H9 (cell line): ENCODE data around the gene MIGA1. TPM values are rescaled to one million over a fixed set of nuclear protein-coding genes. Genes with fewer than 3 reads are reported as not detected.

Source experiments
- DNase-seq: peaks from one replicate; pipeline ENCODE4 v3.0.0-alpha.2; 2017
- H2AFZ ChIP-seq: one replicate; pipeline ENCODE4 v1.6.1; 2013; ENCODE audit warnings: mild to moderate bottlenecking, low read length, control low read depth, moderate library complexity
- H2AK5ac ChIP-seq: 2 replicates; pipeline ENCODE4 v1.6.1; 2013; ENCODE audit warnings: low read length, control low read depth, mixed read lengths; ENCODE audit not compliant: insufficient read length
- H2BK120ac ChIP-seq: one replicate; pipeline ENCODE4 v1.6.1; 2013; ENCODE audit warnings: low read depth, mild to moderate bottlenecking, low read length, control low read depth, inconsistent platforms; ENCODE audit not compliant: poor library complexity, severe bottlenecking
- H2BK12ac ChIP-seq: 2 replicates; pipeline ENCODE4 v1.6.1; 2013; ENCODE audit warnings: low read length, control low read depth, mixed read lengths, low read depth; ENCODE audit not compliant: insufficient read length
- H2BK15ac ChIP-seq: 2 replicates; pipeline ENCODE4 v1.6.1; 2013; ENCODE audit warnings: low read depth, low read length, control low read depth
- H2BK20ac ChIP-seq: one replicate; pipeline ENCODE4 v1.6.1; 2013; ENCODE audit warnings: low read depth, mild to moderate bottlenecking, low read length, control low read depth, inconsistent platforms; ENCODE audit not compliant: poor library complexity, severe bottlenecking
- H2BK5ac ChIP-seq: 2 replicates; pipeline ENCODE4 v1.6.1; 2013; ENCODE audit warnings: low read length, control low read depth, mixed read lengths; ENCODE audit not compliant: insufficient read length
- H3K14ac ChIP-seq: 2 replicates; pipeline ENCODE4 v1.6.1; 2013; ENCODE audit warnings: low read length, control low read depth; ENCODE audit not compliant: insufficient read depth
- H3K18ac ChIP-seq: 2 replicates; pipeline ENCODE4 v1.6.1; 2013; ENCODE audit warnings: low read depth, mild to moderate bottlenecking, mixed read lengths, low read length, control low read depth; ENCODE audit not compliant: insufficient read length
- H3K23ac ChIP-seq: 2 replicates; pipeline ENCODE4 v1.6.1; 2013; ENCODE audit warnings: low read length, control low read depth, mixed read lengths, low read depth; ENCODE audit not compliant: insufficient read length
- H3K23me2 ChIP-seq: 2 replicates; pipeline ENCODE4 v1.6.1; 2013; ENCODE audit warnings: low read depth, mild to moderate bottlenecking, mixed read lengths, low read length, control low read depth; ENCODE audit not compliant: insufficient read length, poor library complexity, severe bottlenecking
- H3K27ac ChIP-seq: 2 replicates; pipeline ENCODE4 v1.5.1; 2013; ENCODE audit warnings: low read length, control low read depth, mixed read lengths, low read depth; ENCODE audit not compliant: insufficient read length
- H3K27me3 ChIP-seq: 2 replicates; pipeline ENCODE4 v1.6.1; 2013; ENCODE audit warnings: low read length, control low read depth, inconsistent platforms; ENCODE audit not compliant: insufficient read depth
- H3K4ac ChIP-seq: 2 replicates; pipeline ENCODE4 v1.6.1; 2013; ENCODE audit warnings: low read depth, mild to moderate bottlenecking, control low read depth, inconsistent platforms, low read length, moderate library complexity
- H3K4me1 ChIP-seq: 2 replicates; pipeline ENCODE4 v1.6.1; 2013; ENCODE audit warnings: low read length, control low read depth, inconsistent platforms; ENCODE audit not compliant: insufficient read depth
- H3K4me2 ChIP-seq: 2 replicates; pipeline ENCODE4 v1.6.1; 2013; ENCODE audit warnings: low read length, control low read depth, mixed read lengths; ENCODE audit not compliant: insufficient read length, insufficient read depth
- H3K56ac ChIP-seq: 2 replicates; pipeline ENCODE4 v1.6.1; 2013; ENCODE audit warnings: low read depth, mild to moderate bottlenecking, mixed read lengths, low read length, control low read depth; ENCODE audit not compliant: insufficient read length
- H3K79me1 ChIP-seq: 2 replicates; pipeline ENCODE4 v1.6.1; 2013; ENCODE audit warnings: low read depth, mild to moderate bottlenecking, moderate library complexity, low read length, control low read depth, inconsistent platforms; ENCODE audit not compliant: insufficient read depth, poor library complexity, severe bottlenecking
- H3K79me2 ChIP-seq: 2 replicates; pipeline ENCODE4 v1.6.1; 2013; ENCODE audit warnings: low read length, control low read depth, inconsistent platforms; ENCODE audit not compliant: insufficient read depth
- H3K9ac ChIP-seq: 2 replicates; pipeline ENCODE4 v1.6.1; 2013; ENCODE audit warnings: low read length, control low read depth, mixed read lengths; ENCODE audit not compliant: insufficient read length; ENCODE audit errors: extremely low read depth
- H3K9me3 ChIP-seq: one replicate; pipeline ENCODE4 v1.6.1; 2013; ENCODE audit warnings: low read depth, low read length, inconsistent platforms; ENCODE audit not compliant: control insufficient read depth
- H3T11ph ChIP-seq: one replicate; pipeline ENCODE4 v1.6.1; 2013; ENCODE audit warnings: mild to moderate bottlenecking, low read length, control low read depth, inconsistent platforms
- H4K20me1 ChIP-seq: one replicate; pipeline ENCODE4 v1.6.1; 2013; ENCODE audit not compliant: control insufficient read depth, insufficient read length, insufficient read depth
- H4K5ac ChIP-seq: 2 replicates; pipeline ENCODE4 v1.6.1; 2013; ENCODE audit warnings: low read depth, mild to moderate bottlenecking, mixed read lengths, low read length, control low read depth; ENCODE audit not compliant: insufficient read length
- H4K8ac ChIP-seq: replicated peaks from 2 replicates; pipeline ENCODE4 v1.6.1; 2013; ENCODE audit warnings: low read length, control low read depth, mixed read lengths, low read depth; ENCODE audit not compliant: insufficient read length
- H4K91ac ChIP-seq: 2 replicates; pipeline ENCODE4 v1.6.1; 2013; ENCODE audit warnings: low read depth, mild to moderate bottlenecking, moderate library complexity, mixed read lengths, low read length, control low read depth; ENCODE audit not compliant: insufficient read length
- H3K27ac Mint-ChIP-seq, 3 experiments: 2 replicates in 2 of 3; 3 replicates in 1 of 3; pipeline ENCODE4 v1.8.0; 2020 to 2021; ENCODE audit warnings: mixed read lengths in 3 of 3, mild to moderate bottlenecking in 1 of 3, moderate library complexity in 1 of 3
- H3K27me3 Mint-ChIP-seq: 2 replicates; pipeline ENCODE4 v1.8.0; 2021; ENCODE audit warnings: low read depth, mild to moderate bottlenecking, moderate library complexity, mixed read lengths
- H3K36me3 Mint-ChIP-seq, 3 experiments: 2 replicates in 2 of 3; 3 replicates in 1 of 3; pipeline ENCODE4 v1.8.0; 2020 to 2021; ENCODE audit warnings: low read depth in 3 of 3, mixed read lengths in 3 of 3; ENCODE audit not compliant: insufficient read depth in 1 of 3
- H3K4me1 Mint-ChIP-seq, 2 experiments: 2 replicates each; pipeline ENCODE4 v1.8.0; 2020; ENCODE audit warnings: mixed read lengths in 2 of 2
- H3K4me3 Mint-ChIP-seq, 2 experiments: 2 replicates in 1 of 2; 3 replicates in 1 of 2; pipeline ENCODE4 v1.8.0; 2020 to 2021; ENCODE audit warnings: mild to moderate bottlenecking in 2 of 2, mixed read lengths in 2 of 2, moderate library complexity in 1 of 2
- H3K9me3 Mint-ChIP-seq, 2 experiments: 2 replicates in 1 of 2; 3 replicates in 1 of 2; pipeline ENCODE4 v1.8.0; 2020; ENCODE audit warnings: mild to moderate bottlenecking in 2 of 2, mixed read lengths in 2 of 2, moderate library complexity in 1 of 2
- WGBS: extraction: QIAGEN DNeasy Blood & Tissue Kit; methylation state at CpG from one replicate; pipeline ENCODE4 v1.1.7; 2013; ENCODE audit warnings: missing lambda C conversion rate, low lambda C conversion rate, mixed read lengths; ENCODE audit not compliant: insufficient read length; ENCODE audit errors: extremely low coverage; 5-methylcytosine and 5-hydroxymethylcytosine counted together
- total RNA-seq: library from RNA; stranded (reverse); gene quantifications from 2 replicates; pipeline ENCODE4 v1.2.1, GENCODE V29; 2021
- TF ChIP-seq, protein P1 (sequence below): fragments of 200-600 bp; sonication (generic); conservative IDR thresholded peaks from 3 replicates; pipeline ENCODE4 v1.8.0; 2021; ENCODE audit warnings: antibody characterized with exemption, mild to moderate bottlenecking

The MIGA1 gene
- total RNA-seq, 1 experiment from 2014 or later, result 6.3 TPM

DNA sequence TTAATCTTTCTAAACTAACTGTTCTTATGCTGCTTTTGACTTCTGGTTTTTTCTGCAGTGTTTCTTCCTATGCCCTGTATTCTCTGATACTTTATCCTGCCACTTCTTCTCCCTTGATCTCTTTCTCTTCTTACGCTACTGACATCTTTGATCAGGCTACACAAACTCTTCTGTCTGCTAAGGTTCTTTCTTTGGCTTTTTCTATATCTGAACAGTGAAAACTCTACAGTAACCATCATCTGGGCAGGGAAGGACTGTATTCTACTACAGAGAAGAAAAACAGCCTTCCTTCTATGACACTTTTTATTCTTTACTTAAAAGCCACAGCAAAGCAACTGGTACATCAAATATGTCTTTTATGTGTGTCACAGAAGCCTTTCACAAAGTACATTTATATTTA lies 101.6 kb downstream of the MIGA1 start:
- H3K9me3 ChIP-seq, result no peaks in the 10 kb centered on the region
- no peak overlapping the region for H2BK20ac ChIP-seq
- no peak overlapping the region for H3T11ph ChIP-seq
- H3K27ac Mint-ChIP-seq, result 0 out of 7 replicates have a peak overlapping the region, but pooled peaks of 1 of the 3 experiments have one; percentile 3
- no peaks in the 10 kb centered on the region for H3K4me1 ChIP-seq
- H3K23me2 ChIP-seq, result no peaks in the 10 kb centered on the region
- H4K8ac ChIP-seq, result no peak overlapping the region
- no peak overlapping the region for H3K56ac ChIP-seq
- no peak overlapping the region for H4K91ac ChIP-seq
- no peaks in the 10 kb centered on the region for H4K20me1 ChIP-seq
- TF ChIP-seq, protein P1, sequence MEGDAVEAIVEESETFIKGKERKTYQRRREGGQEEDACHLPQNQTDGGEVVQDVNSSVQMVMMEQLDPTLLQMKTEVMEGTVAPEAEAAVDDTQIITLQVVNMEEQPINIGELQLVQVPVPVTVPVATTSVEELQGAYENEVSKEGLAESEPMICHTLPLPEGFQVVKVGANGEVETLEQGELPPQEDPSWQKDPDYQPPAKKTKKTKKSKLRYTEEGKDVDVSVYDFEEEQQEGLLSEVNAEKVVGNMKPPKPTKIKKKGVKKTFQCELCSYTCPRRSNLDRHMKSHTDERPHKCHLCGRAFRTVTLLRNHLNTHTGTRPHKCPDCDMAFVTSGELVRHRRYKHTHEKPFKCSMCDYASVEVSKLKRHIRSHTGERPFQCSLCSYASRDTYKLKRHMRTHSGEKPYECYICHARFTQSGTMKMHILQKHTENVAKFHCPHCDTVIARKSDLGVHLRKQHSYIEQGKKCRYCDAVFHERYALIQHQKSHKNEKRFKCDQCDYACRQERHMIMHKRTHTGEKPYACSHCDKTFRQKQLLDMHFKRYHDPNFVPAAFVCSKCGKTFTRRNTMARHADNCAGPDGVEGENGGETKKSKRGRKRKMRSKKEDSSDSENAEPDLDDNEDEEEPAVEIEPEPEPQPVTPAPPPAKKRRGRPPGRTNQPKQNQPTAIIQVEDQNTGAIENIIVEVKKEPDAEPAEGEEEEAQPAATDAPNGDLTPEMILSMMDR, result no peak
- no peaks in the 10 kb centered on the region; a peak in 1 of 7 replicates for H3K36me3 Mint-ChIP-seq
- H3K9ac ChIP-seq, result no peak overlapping the region
- DNase-seq, result no peak
- no peak overlapping the region for H3K27ac ChIP-seq
- H3K27me3 ChIP-seq, result no peaks in the 10 kb centered on the region
- no peaks in the 10 kb centered on the region; a peak in 1 of 5 replicates for H3K9me3 Mint-ChIP-seq
- no peak overlapping the region for H2AFZ ChIP-seq
- H2BK12ac ChIP-seq, result no peak overlapping the region
- H2AK5ac ChIP-seq, result no peak overlapping the region
- no peak overlapping the region for H3K4me3 Mint-ChIP-seq
- no peak overlapping the region for H4K5ac ChIP-seq
- H2BK15ac ChIP-seq, result no peak overlapping the region
- no peak overlapping the region for H2BK120ac ChIP-seq
- whole genome bisulfite sequencing, result no CpG with 5 or more reads among the region's 1 CpG
- no peaks in the 10 kb centered on the region for H3K79me1 ChIP-seq
- H3K18ac ChIP-seq, result no peak overlapping the region
- no peak overlapping the region for H2BK5ac ChIP-seq
- H3K4me1 Mint-ChIP-seq, result no peaks in the 10 kb centered on the region; a peak in 1 of 4 replicates
- no peak overlapping the region for H3K4ac ChIP-seq
- no peak overlapping the region for H3K14ac ChIP-seq
- H3K23ac ChIP-seq, result no peak overlapping the region
- H3K79me2 ChIP-seq, result no peaks in the 10 kb centered on the region
- no peaks in the 10 kb centered on the region for H3K27me3 Mint-ChIP-seq
- H3K4me2 ChIP-seq, result no peak overlapping the region
